Measurements from ENCODE around the gene MAMLD1.

Gene MAMLD1

GRCh38 chrX:150362599-150363481 lies at the start of gene MAMLD1:
Gene MAMLD1 (plus strand): TSS chrX:150363317. CDS start chrX:150445517, 82,200 bp downstream.
- H3K36me3 ChIP-seq (ENCODE audit: insufficient read depth, low read length), result no peaks in the 10 kb centered on the region
- H3K27ac ChIP-seq (ENCODE audit: low read depth, low read length, poor library complexity, severe bottlenecking), result no peak within 1 kb of the TSS
- no peaks in the 10 kb centered on the region for H3F3A ChIP-seq (ENCODE audit: insufficient read depth, low read length)
- H3K4me2 ChIP-seq (ENCODE audit: low read length), result no peak within 1 kb of the TSS
- H3K9me3 ChIP-seq (ENCODE audit: low read length), result no peaks in the 10 kb centered on the region
- no peaks in the 10 kb centered on the region for H3K4me1 ChIP-seq (ENCODE audit: insufficient read depth, low read length, severe bottlenecking)
- no peak within 1 kb of the TSS for H3K4me3 ChIP-seq (ENCODE audit: low read depth, low read length, poor library complexity, severe bottlenecking)
- no peaks in the 10 kb centered on the region for H3K9me2 ChIP-seq (ENCODE audit: low read depth, low read length)
- no peak for TF ChIP-seq CTCF (IDR thresholded peaks at IDR 0.05; ENCODE audit: low read length)
- TF ChIP-seq EZH2 (IDR thresholded peaks at IDR 0.05; ENCODE audit: borderline replicate concordance, low read length), result no peak
- no peak within 1 kb of the TSS for H2AFZ ChIP-seq (ENCODE audit: low read length)
- no peaks in the 10 kb centered on the region for H3K27me3 ChIP-seq (ENCODE audit: insufficient read depth, low read length)
- H3K79me2 ChIP-seq (ENCODE audit: insufficient read depth, low read length), result no peaks in the 10 kb centered on the region
- H4K20me1 ChIP-seq (ENCODE audit: insufficient read depth, low read length), result no peaks in the 10 kb centered on the region
- no peak within 1 kb of the TSS for H3K9ac ChIP-seq (ENCODE audit: low read length)

GRCh38 chrX:150313514-150313913 lies 49.6 kb upstream of the MAMLD1 start:
- Histone ChIP-seq H3K27me3 (ENCODE audit: insufficient read depth, low read length) (no peaks in the 10 kb centered on the region), H3K9me2 (ENCODE audit: low read depth, low read length) (no peaks in the 10 kb centered on the region), H3K4me2 (ENCODE audit: low read length) (no peak overlapping the region), H3K36me3 (ENCODE audit: insufficient read depth, low read length) (no peaks in the 10 kb centered on the region), H3K79me2 (ENCODE audit: insufficient read depth, low read length) (no peaks in the 10 kb centered on the region), H3K9me3 (ENCODE audit: low read length) (no peaks in the 10 kb centered on the region), H3K27ac (ENCODE audit: low read depth, low read length, poor library complexity, severe bottlenecking) (no peak overlapping the region), H4K20me1 (ENCODE audit: insufficient read depth, low read length) (no peaks in the 10 kb centered on the region), H3K9ac (ENCODE audit: low read length) (no peak overlapping the region), H2AFZ (ENCODE audit: low read length) (no peak overlapping the region), H3F3A (ENCODE audit: insufficient read depth, low read length) (no peaks in the 10 kb centered on the region), H3K4me1 (ENCODE audit: insufficient read depth, low read length, severe bottlenecking) (no peaks in the 10 kb centered on the region), H3K4me3 (ENCODE audit: low read depth, low read length, poor library complexity, severe bottlenecking) (no peak overlapping the region)
- TF ChIP-seq CTCF (IDR thresholded peaks at IDR 0.05; ENCODE audit: low read length) (no peak), EZH2 (IDR thresholded peaks at IDR 0.05; ENCODE audit: borderline replicate concordance, low read length) (no peak)

- Histone ChIP-seq H3K9ac (ENCODE audit: low read length) (no peak overlapping the region), H3K4me1 (ENCODE audit: insufficient read depth, low read length, severe bottlenecking) (no peaks in the 10 kb centered on the region), H4K20me1 (ENCODE audit: insufficient read depth, low read length) (no peaks in the 10 kb centered on the region), H3K9me2 (ENCODE audit: low read depth, low read length) (no peaks in the 10 kb centered on the region), H3K9me3 (ENCODE audit: low read length) (no peaks in the 10 kb centered on the region), H3K4me2 (ENCODE audit: low read length) (no peak overlapping the region), H3K36me3 (ENCODE audit: insufficient read depth, low read length) (no peaks in the 10 kb centered on the region), H3F3A (ENCODE audit: insufficient read depth, low read length) (no peaks in the 10 kb centered on the region), H3K27ac (ENCODE audit: low read depth, low read length, poor library complexity, severe bottlenecking) (no peak overlapping the region), H2AFZ (ENCODE audit: low read length) (no peak overlapping the region), H3K27me3 (ENCODE audit: insufficient read depth, low read length) (no peaks in the 10 kb centered on the region), H3K4me3 (ENCODE audit: low read depth, low read length, poor library complexity, severe bottlenecking) (no peak overlapping the region), H3K79me2 (ENCODE audit: insufficient read depth, low read length) (no peaks in the 10 kb centered on the region)
- no peak for TF ChIP-seq CTCF (IDR thresholded peaks at IDR 0.05; ENCODE audit: low read length)
- TF ChIP-seq EZH2 (IDR thresholded peaks at IDR 0.05; ENCODE audit: borderline replicate concordance, low read length), result no peak
Observed at GRCh38 chrX:150314186-150314585, 48.9 kb upstream of the MAMLD1 start.

All from OCI-LY1 (cell line).